Spinal cord (tissue), 10 donors: Measurements from ENCODE around the gene TRIM50. TPM values are rescaled to one million over a fixed set of nuclear protein-coding genes. Genes with fewer than 3 reads are reported as not detected.
"Not testable (repeated sequence)": the region's sequence is repeated elsewhere in the genome, so short reads cannot be mapped to it uniquely, and the experiment has no call there.

ENCODE experiments used
- DNase-seq, 6 donors: peaks; one replicate each; pipeline versions ENCODE4 v3.0.0 to v3.0.0-alpha.2; 2013 to 2015; ENCODE audit warnings: low spot score in 6 of 6, low read depth in 4 of 6
- H3K27ac ChIP-seq: one replicate; pipeline ENCODE4 v1.5.1; 2013; ENCODE audit warnings: low read depth, low read length, control low read depth
- H3K27me3 ChIP-seq: one replicate; pipeline ENCODE4 v1.6.1; 2013; ENCODE audit warnings: low read length; ENCODE audit not compliant: control insufficient read depth, insufficient read depth
- H3K36me3 ChIP-seq: one replicate; pipeline ENCODE4 v1.6.1; 2013; ENCODE audit warnings: low read length; ENCODE audit not compliant: control insufficient read depth, insufficient read depth
- H3K4me1 ChIP-seq: one replicate; pipeline ENCODE4 v1.6.1; 2013; ENCODE audit warnings: low read length; ENCODE audit not compliant: control insufficient read depth, insufficient read depth
- H3K4me3 ChIP-seq: one replicate; pipeline ENCODE4 v1.5.1; 2013; ENCODE audit warnings: low read depth, low read length, control low read depth
- H3K9me3 ChIP-seq: one replicate; pipeline ENCODE4 v1.6.1; 2013; ENCODE audit warnings: low read length; ENCODE audit not compliant: control insufficient read depth, insufficient read depth
- WGBS: methylation state at CpG from one replicate; pipeline ENCODE4 v1.1.5; 2013; ENCODE audit warnings: missing lambda C conversion rate; ENCODE audit not compliant: insufficient coverage; 5-methylcytosine and 5-hydroxymethylcytosine counted together
- polyA plus RNA-seq, 2 donors: library from polyadenylated mRNA; unstranded; fragments of 120-200 nt; gene quantifications; one replicate each; pipeline ENCODE4 v1.2.1, GENCODE V29; 2013; ENCODE audit not compliant: insufficient read length in 2 of 2
- small RNA-seq: library from RNA; depleted of rRNA; stranded (forward); fragments of <200 nt; gene quantifications from one replicate; pipeline ENCODE3, GENCODE V24; 2014; ENCODE audit warnings: low replicate concordance
- total RNA-seq, 2 donors: library from RNA; depleted of rRNA in 1 of 2; stranded (reverse); fragments of 120-200 nt in 1 of 2; fragments of >200 nt in 1 of 2; gene quantifications; one replicate each; pipeline versions ENCODE4 v1.2.3 to v1.2.4, GENCODE V29; 2013 to 2014
- donor health status: healthy.

The TRIM50 gene
- total and polyA plus RNA-seq, 4 donors = 0.16 to 0.92 (median 0.22) TPM; not detected in 1

DNA sequence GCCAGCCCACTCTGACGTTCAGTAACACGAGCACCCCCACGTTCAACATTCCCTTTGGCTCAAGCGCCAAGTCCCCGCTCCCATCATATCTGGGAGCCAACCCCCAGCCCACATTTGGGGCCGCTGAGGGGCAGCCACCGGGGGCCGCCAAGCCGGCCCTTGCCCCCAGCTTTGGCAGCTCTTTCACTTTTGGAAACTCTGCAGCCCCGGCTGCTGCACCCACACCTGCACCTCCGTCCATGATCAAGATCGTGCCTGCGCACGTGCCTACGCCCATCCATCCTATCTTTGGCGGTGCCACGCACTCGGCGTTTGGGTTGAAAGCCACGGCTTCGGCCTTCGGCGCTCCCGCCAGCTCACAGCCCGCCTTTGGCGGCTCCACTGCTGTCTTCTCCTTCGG is 30.2 kb downstream of the TRIM50 start:
- H3K4me3 ChIP-seq, H3K27ac ChIP-seq, H3K27me3 ChIP-seq, DNase-seq, H3K4me1 ChIP-seq, H3K36me3 ChIP-seq, H3K9me3 ChIP-seq: not testable (repeated sequence)
- WGBS = 93% methylated on average over 3 of the region's 27 CpGs

DNA sequence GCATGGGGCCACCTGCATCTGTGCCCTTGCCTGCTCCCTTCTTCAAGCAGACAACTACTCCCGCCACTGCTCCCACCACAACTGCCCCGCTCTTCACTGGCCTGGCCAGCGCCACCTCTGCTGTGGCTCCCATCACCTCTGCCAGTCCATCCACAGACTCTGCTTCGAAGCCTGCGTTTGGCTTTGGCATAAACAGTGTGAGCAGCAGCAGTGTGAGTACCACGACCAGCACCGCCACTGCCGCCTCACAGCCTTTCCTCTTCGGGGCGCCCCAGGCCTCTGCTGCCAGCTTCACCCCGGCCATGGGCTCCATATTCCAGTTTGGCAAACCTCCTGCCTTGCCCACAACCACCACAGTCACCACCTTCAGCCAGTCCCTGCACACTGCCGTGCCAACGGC is 30.6 kb downstream of the TRIM50 start:
- not testable (repeated sequence) for H3K4me1 ChIP-seq, H3K27ac ChIP-seq, H3K4me3 ChIP-seq, DNase-seq, H3K27me3 ChIP-seq, H3K36me3 ChIP-seq, H3K9me3 ChIP-seq
- WGBS = no CpG with 5 or more reads among the region's 13 CpGs

GRCh38 chr7:73277210-73277609 is 50.7 kb downstream of the TRIM50 start:
- H3K27ac ChIP-seq, DNase-seq, H3K9me3 ChIP-seq, H3K4me3 ChIP-seq, H3K36me3 ChIP-seq, H3K27me3 ChIP-seq, H3K4me1 ChIP-seq: not testable (repeated sequence)
- WGBS = no CpG with 5 or more reads among the region's 5 CpGs

GRCh38 chr7:73267813-73268212 is 60.1 kb downstream of the TRIM50 start:
- DNase-seq, H3K27ac ChIP-seq, H3K4me1 ChIP-seq, H3K36me3 ChIP-seq, H3K4me3 ChIP-seq, H3K27me3 ChIP-seq, H3K9me3 ChIP-seq: not testable (repeated sequence)
- WGBS = no CpG with 5 or more reads among the region's 4 CpGs

GRCh38 chr7:73266719-73267368 is 61.0 kb downstream of the TRIM50 start:
- H3K9me3 ChIP-seq, H3K27me3 ChIP-seq, H3K4me1 ChIP-seq, DNase-seq, H3K27ac ChIP-seq, H3K36me3 ChIP-seq, H3K4me3 ChIP-seq: not testable (repeated sequence)
- no CpG with 5 or more reads among the region's 22 CpGs for WGBS

Small RNAs within 50 kb of the gene (small RNA-seq; reads per million reads assigned to genes)
- not detected for gene RNU6-1080P

Other genes starting within 250 kb of the TRIM50 start
- gene SPDYE9, start 242.0 kb downstream of the TRIM50 start, total RNA-seq = under 1 TPM; 0.06 to 0.10 TPM
- 1 to 10 TPM in 1 of 2 donors, under 1 TPM in 1; 0.36 to 1.6 TPM for gene SPDYE9, start 242.0 kb downstream of the TRIM50 start, polyA plus RNA-seq
- gene NSUN5, start 19.3 kb downstream of the TRIM50 start, total RNA-seq = 10 to 100 TPM; 13.2 to 19.3 TPM
- 10 to 100 TPM; 28.8 to 33.6 TPM for gene NSUN5, start 19.3 kb downstream of the TRIM50 start, polyA plus RNA-seq
- gene FKBP6, start 79 bp upstream of the TRIM50 start, total RNA-seq = under 1 TPM in 1 of 2 donors, not detected in 1; 0.11 TPM
- under 1 TPM; 0.17 to 0.39 TPM for gene FKBP6, start 79 bp upstream of the TRIM50 start, polyA plus RNA-seq
- 1 to 10 TPM; 2.8 to 4.9 TPM for gene FZD9, start 105.7 kb upstream of the TRIM50 start, total RNA-seq
- gene FZD9, start 105.7 kb upstream of the TRIM50 start, polyA plus RNA-seq = 1 to 10 TPM; 5.4 to 5.8 TPM
- gene BAZ1B, start 194.2 kb upstream of the TRIM50 start, total RNA-seq = 10 to 100 TPM; 49.6 to 63.9 TPM
- gene BAZ1B, start 194.2 kb upstream of the TRIM50 start, polyA plus RNA-seq = 10 to 100 TPM; 42.8 to 50.6 TPM
- 10 to 100 TPM in 1 of 2 donors, 1 to 10 TPM in 1; 8.2 to 11.3 TPM for gene BCL7B, start 229.6 kb upstream of the TRIM50 start, total RNA-seq
- 10 to 100 TPM; 41.5 to 42.5 TPM for gene BCL7B, start 229.6 kb upstream of the TRIM50 start, polyA plus RNA-seq